GM10266 (cell line): ENCODE measurements around the gene PEAK3.

Experiments
- DNase-seq: peaks from one replicate; pipeline ENCODE4 v3.0.0; 2012; ENCODE audit errors: extremely low spot score
- CTCF ChIP-seq: IDR thresholded peaks from 2 replicates; pipeline ENCODE4 v1.5.1; 2012; ENCODE audit warnings: mild to moderate bottlenecking, low read depth; ENCODE audit not compliant: control insufficient read depth, insufficient read depth; ENCODE audit errors: missing control alignments

The PEAK3 gene

GRCh38 chr19:2255112-2255845, 26.7 kb downstream of the PEAK3 start:
- no peak for TF ChIP-seq CTCF
- DNase-seq = no peak

GRCh38 chr19:2254064-2254872, 27.7 kb downstream of the PEAK3 start:
- no peak for DNase-seq
- TF ChIP-seq CTCF = no peak

- TF ChIP-seq CTCF = peak; percentile 54
Measured at GRCh38 chr19:2253106-2254063, 28.6 kb downstream of the PEAK3 start.

GRCh38 chr19:2252797-2253105, 29.2 kb downstream of the PEAK3 start:
- TF ChIP-seq CTCF = no peak
- DNase-seq = no peak

More at GRCh38 chr19:2253106-2254063, 28.6 kb downstream of the PEAK3 start:
- DNase-seq = peak; percentile 81

GRCh38 chr19:2252055-2252796, 29.7 kb downstream of the PEAK3 start:
- no peak for TF ChIP-seq CTCF
- DNase-seq = no peak

- no peak for DNase-seq
- no peak for TF ChIP-seq CTCF
Measured at GRCh38 chr19:2251106-2252054, 30.6 kb downstream of the PEAK3 start.
